SK-N-SH (cell line): Measurements from ENCODE around the gene STATH. TPM values are rescaled to one million over a fixed set of nuclear protein-coding genes. Genes with fewer than 3 reads are reported as not detected.

Experiments
- CTCF ChIA-PET: fragments of 300-600, 350-600 bp; formaldehyde crosslinking; extraction: SDS; loops from one replicate; lab custom pipeline; 2021; lab: Yijun Ruan, JAX
- POLR2A ChIA-PET: fragments of 350-600 bp; sonication (Branson Sonifier 250); formaldehyde crosslinking; extraction: SDS; loops from one replicate; lab custom pipeline; 2020; ENCODE audit warnings: antibody characterized with exemption, inconsistent platforms; lab: Yijun Ruan, JAX
- DNase-seq: peaks from one replicate; pipeline ENCODE4 v3.0.0; 2012
- H2AFZ ChIP-seq: fragments of 200-600 bp; sonication (generic); 2 replicates; pipeline ENCODE4 v1.8.1; 2016; ENCODE audit warnings: antibody characterized with exemption, mild to moderate bottlenecking, low read depth
- H3F3A ChIP-seq: fragments of 200-600 bp; sonication (generic); replicated peaks from 2 replicates; pipeline ENCODE3; 2016; ENCODE audit warnings: antibody characterized with exemption, mild to moderate bottlenecking; ENCODE audit not compliant: insufficient read depth
- H3K27ac ChIP-seq, 2 experiments: fragments of 200-500 bp in 1 of 2; fragments of 200-600 bp in 1 of 2; sonication (Bioruptor generic) in 1 of 2; sonication (generic), shearing (Covaris generic) in 1 of 2; 2 replicates each; pipeline versions ENCODE4 v1.5.1 to v1.6.1; 2014 to 2016; ENCODE audit warnings: low read depth in 2 of 2, inconsistent platforms in 1 of 2, low read length in 1 of 2, mild to moderate bottlenecking in 1 of 2, mixed read lengths in 1 of 2
- H3K27me3 ChIP-seq: fragments of 200-600 bp; sonication (generic), shearing (Covaris generic); 2 replicates; pipeline ENCODE4 v1.6.1; 2016; ENCODE audit warnings: mixed run types; ENCODE audit not compliant: insufficient read depth
- H3K36me3 ChIP-seq, 2 experiments: fragments of 200-500 bp in 1 of 2; fragments of 200-600 bp in 1 of 2; sonication (Bioruptor generic) in 1 of 2; sonication (generic) in 1 of 2; replicated peaks in 1 of 2; 2 replicates each; pipeline versions ENCODE3 to v1.5.1; 2014 to 2016; ENCODE audit warnings: low read length in 1 of 2, mild to moderate bottlenecking in 1 of 2; ENCODE audit not compliant: insufficient read depth in 2 of 2, control insufficient read depth in 1 of 2
- H3K4me1 ChIP-seq, 2 experiments: fragments of 200-500 bp in 1 of 2; fragments of 200-600 bp in 1 of 2; sonication (Bioruptor generic) in 1 of 2; sonication (generic), shearing (Covaris generic) in 1 of 2; 2 replicates each; pipeline versions ENCODE4 v1.5.1 to v1.6.1; 2014 to 2016; ENCODE audit warnings: low read depth in 1 of 2, low read length in 1 of 2, mixed run types in 1 of 2; ENCODE audit not compliant: insufficient read depth in 2 of 2, control insufficient read depth in 1 of 2
- H3K4me2 ChIP-seq: fragments of 200-600 bp; sonication (generic), shearing (Covaris generic); 2 replicates; pipeline ENCODE4 v1.6.1; 2017; ENCODE audit warnings: mixed run types
- H3K4me3 ChIP-seq, 2 experiments: fragments of 200-500 bp in 1 of 2; fragments of 200-600 bp in 1 of 2; sonication (Bioruptor generic) in 1 of 2; sonication (generic), shearing (Covaris generic) in 1 of 2; 2 replicates each; pipeline versions ENCODE4 v1.5.1 to v1.8.1; 2014 to 2016; ENCODE audit warnings: low read depth in 2 of 2, inconsistent platforms in 1 of 2, low read length in 1 of 2, mild to moderate bottlenecking in 1 of 2, mixed read lengths in 1 of 2, moderate library complexity in 1 of 2
- H3K79me2 ChIP-seq: fragments of 200-600 bp; sonication (generic); 2 replicates; pipeline ENCODE4 v1.8.1; 2017; ENCODE audit warnings: mild to moderate bottlenecking; ENCODE audit not compliant: insufficient read depth
- H3K9ac ChIP-seq: fragments of 200-600 bp; sonication (generic); 2 replicates; pipeline ENCODE4 v1.6.1; 2017; ENCODE audit warnings: mixed run types
- H3K9me2 ChIP-seq: fragments of 200-600 bp; sonication (generic); 2 replicates; pipeline ENCODE4 v1.6.1; 2017; ENCODE audit warnings: mixed run types
- H3K9me3 ChIP-seq: fragments of 200-600 bp; sonication (generic); 2 replicates; pipeline ENCODE4 v1.6.1; 2017; ENCODE audit warnings: mixed run types, mild to moderate bottlenecking, moderate library complexity
- H4K20me1 ChIP-seq: fragments of 200-600 bp; sonication (generic); 2 replicates; pipeline ENCODE4 v1.6.1; 2017; ENCODE audit warnings: mild to moderate bottlenecking, mixed run types; ENCODE audit not compliant: insufficient read depth
- EP300 ChIP-seq, 2 experiments: IDR thresholded peaks; 2 replicates each; pipeline versions ENCODE4 v1.4.0 to v1.6.1; 2012; ENCODE audit warnings: borderline replicate concordance in 1 of 2, low read depth in 1 of 2, low read length in 1 of 2
- FOXJ3 ChIP-seq: sonication (generic); formaldehyde crosslinking; IDR thresholded peaks from 2 replicates; pipeline ENCODE4 v1.5.1; 2020; ENCODE audit warnings: mild to moderate bottlenecking, missing genetic modification reagents
- FOXM1 ChIP-seq: IDR thresholded peaks from 2 replicates; pipeline ENCODE4 v1.4.0; 2012; ENCODE audit warnings: low read depth, mild to moderate bottlenecking
- GABPA ChIP-seq: IDR thresholded peaks from 2 replicates; pipeline ENCODE4 v1.4.0; 2012; ENCODE audit warnings: low read depth, mild to moderate bottlenecking
- JUND ChIP-seq: IDR thresholded peaks from 2 replicates; pipeline ENCODE4 v1.4.0; 2012
- MEF2A ChIP-seq: IDR thresholded peaks from 2 replicates; pipeline ENCODE4 v1.4.0; 2012; ENCODE audit warnings: low read depth, borderline replicate concordance
- MXI1 ChIP-seq: IDR thresholded peaks from 2 replicates; pipeline ENCODE4 v1.6.1; 2012; ENCODE audit warnings: mild to moderate bottlenecking, low read depth, low read length, improper control_type of control experiment
- NFIC ChIP-seq: IDR thresholded peaks from 2 replicates; pipeline ENCODE4 v1.4.0; 2012; ENCODE audit warnings: borderline replicate concordance
- RAD21 ChIP-seq: IDR thresholded peaks from 2 replicates; pipeline ENCODE4 v1.6.1; 2012; ENCODE audit warnings: mild to moderate bottlenecking, low read length
- RCOR1 ChIP-seq: fragments of 150-350 bp; IDR thresholded peaks from 2 replicates; pipeline ENCODE4 v1.6.1; 2017; ENCODE audit warnings: antibody characterized with exemption, low read length
- RFX5 ChIP-seq: IDR thresholded peaks from 2 replicates; pipeline ENCODE4 v1.6.1; 2012; ENCODE audit warnings: mild to moderate bottlenecking, improper control_type of control experiment, low read length
- TCF12 ChIP-seq: IDR thresholded peaks from 2 replicates; pipeline ENCODE4 v1.4.0; 2012
- polyA plus RNA-seq, 3 experiments: library from polyadenylated mRNA; depleted of rRNA; stranded (reverse); fragments of >200 nt; gene quantifications; 2 replicates each; pipeline ENCODE4 v1.2.3, GENCODE V29; 2012
- TF ChIP-seq, protein P1 (sequence below): IDR thresholded peaks from 2 replicates; pipeline ENCODE4 v1.4.0; 2012; ENCODE audit warnings: low read depth, borderline replicate concordance
- TF ChIP-seq, protein P2 (sequence below): fragments of 150-350 bp; IDR thresholded peaks from 2 replicates; pipeline ENCODE4 v1.6.1; 2017; ENCODE audit warnings: antibody characterized with exemption, low read length, low read depth, borderline replicate concordance
- TF ChIP-seq, protein P3 (sequence below): fragments of 150-350 bp; IDR thresholded peaks from 2 replicates; pipeline ENCODE4 v1.6.1; 2016; ENCODE audit warnings: mild to moderate bottlenecking, low read depth, low read length
- TF ChIP-seq, protein P4 (sequence below): IDR thresholded peaks from 2 replicates; pipeline ENCODE4 v1.6.1; 2012; ENCODE audit warnings: mild to moderate bottlenecking, low read depth, low read length, moderate library complexity
- TF ChIP-seq, protein P5 (sequence below): IDR thresholded peaks from 2 replicates; pipeline ENCODE4; 2012

The STATH gene
- polyA plus RNA-seq, 1 of the 3 experiments (the other 2 are of a cell fraction): not detected

DNA sequence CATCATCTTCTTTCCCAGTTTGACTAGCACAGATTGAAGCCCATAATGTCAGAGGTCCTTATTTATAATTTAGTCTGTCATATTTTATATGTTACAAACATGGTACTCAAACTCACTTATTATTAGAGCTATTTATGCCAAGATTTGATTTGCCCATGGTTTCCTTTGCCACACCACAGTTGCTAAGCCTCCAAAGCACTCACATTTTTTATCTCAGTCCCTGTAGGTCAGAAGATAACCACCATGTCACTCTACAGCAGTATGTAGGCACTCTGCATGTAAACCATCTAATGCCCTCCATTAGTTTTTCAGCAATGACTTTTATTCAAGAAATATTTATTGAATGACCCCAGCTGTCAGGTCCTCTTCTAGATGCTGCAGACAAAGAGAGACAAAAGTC is 6.7 kb downstream of the STATH start:
- ChIA-PET POLR2A (no interaction called here), CTCF (no interaction called here)
- H3K9me2 ChIP-seq: no peaks in the 10 kb centered on the region
- no peak overlapping the region for H3K4me2 ChIP-seq
- no peaks in the 10 kb centered on the region for H3K27me3 ChIP-seq
- H4K20me1 ChIP-seq: no peaks in the 10 kb centered on the region
- no peaks in the 10 kb centered on the region for H3K9me3 ChIP-seq
- no peak for DNase-seq
- H3K9ac ChIP-seq: no peak overlapping the region
- H3K79me2 ChIP-seq: no peaks in the 10 kb centered on the region
- no peaks in the 10 kb centered on the region for H3K36me3 ChIP-seq
- H3K4me1 ChIP-seq: no peaks in the 10 kb centered on the region
- H3K27ac ChIP-seq: no peak overlapping the region
- no peak overlapping the region for H2AFZ ChIP-seq
- TF ChIP-seq, protein P1, sequence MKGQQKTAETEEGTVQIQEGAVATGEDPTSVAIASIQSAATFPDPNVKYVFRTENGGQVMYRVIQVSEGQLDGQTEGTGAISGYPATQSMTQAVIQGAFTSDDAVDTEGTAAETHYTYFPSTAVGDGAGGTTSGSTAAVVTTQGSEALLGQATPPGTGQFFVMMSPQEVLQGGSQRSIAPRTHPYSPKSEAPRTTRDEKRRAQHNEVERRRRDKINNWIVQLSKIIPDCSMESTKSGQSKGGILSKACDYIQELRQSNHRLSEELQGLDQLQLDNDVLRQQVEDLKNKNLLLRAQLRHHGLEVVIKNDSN: no peak
- TF ChIP-seq RCOR1 (no peak), NFIC (no peak), FOXJ3 (CRISPR knock-in tag) (no peak), TCF12 (no peak), JUND (no peak), RAD21 (no peak), MEF2A (no peak), EP300 (IDR thresholded peaks at IDR 0.05; ENCODE audit: borderline replicate concordance in 1 of 2, low read depth in 1 of 2, low read length in 1 of 2) (no peak), FOXM1 (no peak), RFX5 (no peak), GABPA (no peak), MXI1 (no peak)
- TF ChIP-seq, protein P2, sequence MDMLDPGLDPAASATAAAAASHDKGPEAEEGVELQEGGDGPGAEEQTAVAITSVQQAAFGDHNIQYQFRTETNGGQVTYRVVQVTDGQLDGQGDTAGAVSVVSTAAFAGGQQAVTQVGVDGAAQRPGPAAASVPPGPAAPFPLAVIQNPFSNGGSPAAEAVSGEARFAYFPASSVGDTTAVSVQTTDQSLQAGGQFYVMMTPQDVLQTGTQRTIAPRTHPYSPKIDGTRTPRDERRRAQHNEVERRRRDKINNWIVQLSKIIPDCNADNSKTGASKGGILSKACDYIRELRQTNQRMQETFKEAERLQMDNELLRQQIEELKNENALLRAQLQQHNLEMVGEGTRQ: no peak
- TF ChIP-seq, protein P3, sequence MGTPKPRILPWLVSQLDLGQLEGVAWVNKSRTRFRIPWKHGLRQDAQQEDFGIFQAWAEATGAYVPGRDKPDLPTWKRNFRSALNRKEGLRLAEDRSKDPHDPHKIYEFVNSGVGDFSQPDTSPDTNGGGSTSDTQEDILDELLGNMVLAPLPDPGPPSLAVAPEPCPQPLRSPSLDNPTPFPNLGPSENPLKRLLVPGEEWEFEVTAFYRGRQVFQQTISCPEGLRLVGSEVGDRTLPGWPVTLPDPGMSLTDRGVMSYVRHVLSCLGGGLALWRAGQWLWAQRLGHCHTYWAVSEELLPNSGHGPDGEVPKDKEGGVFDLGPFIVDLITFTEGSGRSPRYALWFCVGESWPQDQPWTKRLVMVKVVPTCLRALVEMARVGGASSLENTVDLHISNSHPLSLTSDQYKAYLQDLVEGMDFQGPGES: no peak
- TF ChIP-seq, protein P4, sequence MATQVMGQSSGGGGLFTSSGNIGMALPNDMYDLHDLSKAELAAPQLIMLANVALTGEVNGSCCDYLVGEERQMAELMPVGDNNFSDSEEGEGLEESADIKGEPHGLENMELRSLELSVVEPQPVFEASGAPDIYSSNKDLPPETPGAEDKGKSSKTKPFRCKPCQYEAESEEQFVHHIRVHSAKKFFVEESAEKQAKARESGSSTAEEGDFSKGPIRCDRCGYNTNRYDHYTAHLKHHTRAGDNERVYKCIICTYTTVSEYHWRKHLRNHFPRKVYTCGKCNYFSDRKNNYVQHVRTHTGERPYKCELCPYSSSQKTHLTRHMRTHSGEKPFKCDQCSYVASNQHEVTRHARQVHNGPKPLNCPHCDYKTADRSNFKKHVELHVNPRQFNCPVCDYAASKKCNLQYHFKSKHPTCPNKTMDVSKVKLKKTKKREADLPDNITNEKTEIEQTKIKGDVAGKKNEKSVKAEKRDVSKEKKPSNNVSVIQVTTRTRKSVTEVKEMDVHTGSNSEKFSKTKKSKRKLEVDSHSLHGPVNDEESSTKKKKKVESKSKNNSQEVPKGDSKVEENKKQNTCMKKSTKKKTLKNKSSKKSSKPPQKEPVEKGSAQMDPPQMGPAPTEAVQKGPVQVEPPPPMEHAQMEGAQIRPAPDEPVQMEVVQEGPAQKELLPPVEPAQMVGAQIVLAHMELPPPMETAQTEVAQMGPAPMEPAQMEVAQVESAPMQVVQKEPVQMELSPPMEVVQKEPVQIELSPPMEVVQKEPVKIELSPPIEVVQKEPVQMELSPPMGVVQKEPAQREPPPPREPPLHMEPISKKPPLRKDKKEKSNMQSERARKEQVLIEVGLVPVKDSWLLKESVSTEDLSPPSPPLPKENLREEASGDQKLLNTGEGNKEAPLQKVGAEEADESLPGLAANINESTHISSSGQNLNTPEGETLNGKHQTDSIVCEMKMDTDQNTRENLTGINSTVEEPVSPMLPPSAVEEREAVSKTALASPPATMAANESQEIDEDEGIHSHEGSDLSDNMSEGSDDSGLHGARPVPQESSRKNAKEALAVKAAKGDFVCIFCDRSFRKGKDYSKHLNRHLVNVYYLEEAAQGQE: no peak
- TF ChIP-seq, protein P5, sequence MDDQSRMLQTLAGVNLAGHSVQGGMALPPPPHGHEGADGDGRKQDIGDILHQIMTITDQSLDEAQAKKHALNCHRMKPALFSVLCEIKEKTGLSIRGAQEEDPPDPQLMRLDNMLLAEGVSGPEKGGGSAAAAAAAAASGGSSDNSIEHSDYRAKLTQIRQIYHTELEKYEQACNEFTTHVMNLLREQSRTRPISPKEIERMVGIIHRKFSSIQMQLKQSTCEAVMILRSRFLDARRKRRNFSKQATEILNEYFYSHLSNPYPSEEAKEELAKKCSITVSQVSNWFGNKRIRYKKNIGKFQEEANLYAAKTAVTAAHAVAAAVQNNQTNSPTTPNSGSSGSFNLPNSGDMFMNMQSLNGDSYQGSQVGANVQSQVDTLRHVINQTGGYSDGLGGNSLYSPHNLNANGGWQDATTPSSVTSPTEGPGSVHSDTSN: no peak
- no peak overlapping the region for H3K4me3 ChIP-seq
- H3F3A ChIP-seq: no peaks in the 10 kb centered on the region
